ENCODE data around the gene VSIG10L.

GRCh38 chr19:51356159-51356801 is 14.3 kb upstream of the VSIG10L start:
- TF ChIP-seq EZH2 (IDR thresholded peaks at IDR 0.05; ENCODE audit: low read length): no peak
- TF ChIP-seq, protein P1, sequence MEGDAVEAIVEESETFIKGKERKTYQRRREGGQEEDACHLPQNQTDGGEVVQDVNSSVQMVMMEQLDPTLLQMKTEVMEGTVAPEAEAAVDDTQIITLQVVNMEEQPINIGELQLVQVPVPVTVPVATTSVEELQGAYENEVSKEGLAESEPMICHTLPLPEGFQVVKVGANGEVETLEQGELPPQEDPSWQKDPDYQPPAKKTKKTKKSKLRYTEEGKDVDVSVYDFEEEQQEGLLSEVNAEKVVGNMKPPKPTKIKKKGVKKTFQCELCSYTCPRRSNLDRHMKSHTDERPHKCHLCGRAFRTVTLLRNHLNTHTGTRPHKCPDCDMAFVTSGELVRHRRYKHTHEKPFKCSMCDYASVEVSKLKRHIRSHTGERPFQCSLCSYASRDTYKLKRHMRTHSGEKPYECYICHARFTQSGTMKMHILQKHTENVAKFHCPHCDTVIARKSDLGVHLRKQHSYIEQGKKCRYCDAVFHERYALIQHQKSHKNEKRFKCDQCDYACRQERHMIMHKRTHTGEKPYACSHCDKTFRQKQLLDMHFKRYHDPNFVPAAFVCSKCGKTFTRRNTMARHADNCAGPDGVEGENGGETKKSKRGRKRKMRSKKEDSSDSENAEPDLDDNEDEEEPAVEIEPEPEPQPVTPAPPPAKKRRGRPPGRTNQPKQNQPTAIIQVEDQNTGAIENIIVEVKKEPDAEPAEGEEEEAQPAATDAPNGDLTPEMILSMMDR (optimal IDR thresholded peaks at IDR 0.05 in 1 of 3, IDR thresholded peaks at IDR 0.05 in 1 of 3, conservative IDR thresholded peaks at IDR 0.05 in 1 of 3; ENCODE audit: extremely low read depth in 1 of 3, insufficient read depth in 2 of 3, low read length in 3 of 3): no peak

Measured in keratinocyte (primary cell).